Pons (tissue), 1 donor: ENCODE data around the gene VWA1.
"Not testable (repeated sequence)": the region's sequence is repeated elsewhere in the genome, so short reads cannot be mapped to it uniquely, and the experiment has no call there.

Experiments
- DNase-seq: peaks from one replicate; pipeline ENCODE4 v3.0.0-alpha.2; 2016; ENCODE audit warnings: low spot score

VWA1 gene

GRCh38 chr1:1459156-1459555, 23.7 kb downstream of the VWA1 start:
- DNase-seq, result not testable (repeated sequence)

GRCh38 chr1:1459711-1460110, 24.2 kb downstream of the VWA1 start:
- DNase-seq, result not testable (repeated sequence)

GRCh38 chr1:1460540-1461130, 25.1 kb downstream of the VWA1 start:
- no peak for DNase-seq

- no peak for DNase-seq
Observed at GRCh38 chr1:1461721-1462317, 26.3 kb downstream of the VWA1 start.

- DNase-seq, result no peak
Observed at GRCh38 chr1:1462318-1462966, 27.0 kb downstream of the VWA1 start.

- DNase-seq, result no peak
Observed at GRCh38 chr1:1463312-1463711, 27.8 kb downstream of the VWA1 start.

GRCh38 chr1:1468196-1468985, 32.9 kb downstream of the VWA1 start:
- DNase-seq, result not testable (repeated sequence)

GRCh38 chr1:1470626-1471388, 35.3 kb downstream of the VWA1 start:
- peak; percentile 23 for DNase-seq

GRCh38 chr1:1471389-1472052, 36.0 kb downstream of the VWA1 start, which contains the start of gene ATAD3B:
Gene ATAD3B, plus strand, starts transcription at chr1:1471765. Its CDS starts 120 bp downstream, at chr1:1471885.
- peak; percentile 89 for DNase-seq

GRCh38 chr1:1472053-1472876, 36.8 kb downstream of the VWA1 start:
- not testable (repeated sequence) for DNase-seq

GRCh38 chr1:1476011-1476410, 40.5 kb downstream of the VWA1 start:
- not testable (repeated sequence) for DNase-seq

GRCh38 chr1:1477206-1477605, 41.7 kb downstream of the VWA1 start:
- no peak for DNase-seq

GRCh38 chr1:1479547-1480487, 44.3 kb downstream of the VWA1 start:
- no peak for DNase-seq

- not testable (repeated sequence) for DNase-seq
Observed at GRCh38 chr1:1480488-1480867, 45.0 kb downstream of the VWA1 start.

- not testable (repeated sequence) for DNase-seq
Observed at GRCh38 chr1:1481811-1482210, 46.3 kb downstream of the VWA1 start.

- no peak for DNase-seq
Observed at GRCh38 chr1:1482856-1483255, 47.4 kb downstream of the VWA1 start.

GRCh38 chr1:1483714-1484113, 48.2 kb downstream of the VWA1 start:
- DNase-seq, result no peak

GRCh38 chr1:1484976-1485750, 49.7 kb downstream of the VWA1 start:
- DNase-seq, result not testable (repeated sequence)
